Heart left ventricle (tissue), 16 donors: ENCODE data around the gene NUDCD3. TPM values are rescaled to one million over a fixed set of nuclear protein-coding genes. Genes with fewer than 3 reads are reported as not detected.

Experiments
- ATAC-seq, 4 donors: fragments of 200-7000 bp; cut with Tn5 transposase; one replicate each; pipeline ENCODE4 v1.9.1; 2020 to 2022; ENCODE audit warnings: moderate library complexity in 4 of 4, mild to moderate bottlenecking in 3 of 4, moderate number of reproducible peaks in 1 of 4
- DNase-seq, 5 donors: peaks; one replicate each; pipeline ENCODE4 v3.0.0-alpha.2; 2020
- H3K27ac ChIP-seq, 12 donors: fragments of 200-600 bp; sonication (generic) in 4 of 12; one replicate each; pipeline versions ENCODE4 v1.5.0 to v1.8.0; 2016 to 2022; ENCODE audit warnings: mild to moderate bottlenecking in 2 of 12
- H3K27me3 ChIP-seq, 9 donors: fragments of 200-600 bp; sonication (generic) in 2 of 9; one replicate each; pipeline versions ENCODE4 v1.5.1 to v1.8.0; 2016 to 2022; ENCODE audit warnings: mild to moderate bottlenecking in 3 of 9
- H3K36me3 ChIP-seq, 9 donors: fragments of 200-600 bp; sonication (generic) in 2 of 9; one replicate each; pipeline versions ENCODE4 v1.5.0 to v1.8.0; 2018 to 2022; ENCODE audit warnings: mild to moderate bottlenecking in 2 of 9
- H3K4me1 ChIP-seq, 12 donors: fragments of 200-600 bp; sonication (generic) in 4 of 12; one replicate each; pipeline versions ENCODE4 v1.5.0 to v1.8.0; 2016 to 2022; ENCODE audit warnings: mild to moderate bottlenecking in 3 of 12
- H3K4me3 ChIP-seq, 12 donors: fragments of 200-600 bp; sonication (generic) in 4 of 12; one replicate each; pipeline versions ENCODE4 v1.5.0 to v1.8.0; 2017 to 2022; ENCODE audit warnings: mild to moderate bottlenecking in 9 of 12, moderate library complexity in 4 of 12
- H3K9me3 ChIP-seq, 12 donors: fragments of 200-600 bp; sonication (generic) in 4 of 12; one replicate each; pipeline versions ENCODE4 v1.5.0 to v1.8.0; 2016 to 2022; ENCODE audit warnings: mild to moderate bottlenecking in 1 of 12
- POLR2A ChIP-seq, 2 donors: fragments of 450-650 bp; IDR thresholded peaks; one replicate each; pipeline ENCODE4 v1.6.1; 2017; ENCODE audit warnings: antibody characterized with exemption in 2 of 2, mild to moderate bottlenecking in 2 of 2, moderate library complexity in 2 of 2
- WGBS, 4 donors: extraction: QIAGEN DNeasy Blood & Tissue Kit in 2 of 4; methylation state at CpG; one replicate each; pipeline versions ENCODE4 v1.1.5 to v1.1.7; 2013 to 2018; 5-methylcytosine and 5-hydroxymethylcytosine counted together
- intact Hi-C, 10 donors: fragments of 100-400 bp; cut with DNase I; formaldehyde crosslinking; loops; one replicate each; pipeline versions ENCODE4 v1.11.1 to v1.14.2; 2022
- polyA plus RNA-seq, 2 donors: library from polyadenylated mRNA; stranded (reverse); fragments of 200-250 nt; gene quantifications; one replicate each; pipeline ENCODE4 v1.2.3, GENCODE V29; 2013
- total RNA-seq, 9 donors: library from RNA; depleted of rRNA in 2 of 9; stranded (reverse); fragments of >200 nt in 2 of 9; fragmentation: NEBNext Ultra II Directional in 3 of 9; extraction: Animal tissue kit (Norgen Biotek cat#: 25700) in 3 of 9; gene quantifications; one replicate each; pipeline versions ENCODE4 v1.1.0 to v1.2.4, GENCODE V29; 2016 to 2023
- TF ChIP-seq, protein P1 (sequence below), 12 donors: fragments of 200-600 bp; sonication (generic) in 4 of 12; IDR thresholded peaks; one replicate each; pipeline versions ENCODE4 v1.5.0 to v1.8.0; 2018 to 2022; ENCODE audit warnings: antibody characterized with exemption in 12 of 12, mild to moderate bottlenecking in 5 of 12
- donor health status: ischemic (EF 13 %, LVEDD 7.1; RV severe dilation, severe dysfunction).
- donor health status: healthy with polysubstance abuse.
- donor health status: DM: no; HTN: yes; CAD: no.
- donor health status: DM: no; HTN: no; CAD: no.
- donor health status: ischemic (EF 25% LVEDD 6.9; RV normal size, moderate dysfunction).
- donor health status: ischemic (EF 25% LVEDD 5.7; RV mildly dilated, moderate dysfunction).
- donor health status: healthy.
- donor health status: DM: yes; HTN: yes; CAD: no.
- donor health status: ischemic (EF 35%, LVEDD 5.7; RV mildly dilated, moderate dysfunction).
- donor health status: nonischemic (EF 11% LVEDD 7.7; RV severe dilation, severe dysfunction).
- donor health status: DM: yes; HTN: yes; CAD: no.
- donor health status: PGD.
- donor health status: ischemic (EF 29% LVEDD 5.4; RV normal size, mild dysfunction).
- donor health status: nonischemic (EF 23%, LVEDD 6.1; RV moderate dilation, normal function).

The NUDCD3 gene
- total and polyA plus RNA-seq, 11 donors, result 16.7 to 133 (median 91.5) TPM

DNA sequence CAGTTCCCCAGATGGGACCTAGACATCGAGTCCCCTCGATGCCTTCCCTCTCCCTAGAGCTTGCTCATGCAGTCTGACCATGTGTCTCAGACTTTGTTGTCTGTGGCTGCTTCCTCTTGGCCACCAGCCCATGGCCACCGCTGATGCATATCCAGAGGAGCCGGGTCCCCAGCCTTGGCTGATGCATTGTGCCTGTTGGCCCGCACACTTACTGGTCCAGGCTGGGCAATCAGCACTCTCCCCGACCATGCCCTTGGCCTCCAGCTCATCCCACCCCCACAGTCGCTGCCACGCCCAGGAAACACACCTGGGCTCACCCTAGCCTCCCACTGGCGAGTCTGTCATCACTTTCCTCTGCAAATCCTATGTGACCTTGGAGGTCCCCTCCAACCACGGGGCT, 40.5 kb upstream of the NUDCD3 start:
- H3K36me3 ChIP-seq, result no peaks in the 10 kb centered on the region
- H3K4me3 ChIP-seq, result no peak overlapping the region
- no peak for TF ChIP-seq POLR2A (IDR thresholded peaks at IDR 0.05)
- TF ChIP-seq, protein P1, sequence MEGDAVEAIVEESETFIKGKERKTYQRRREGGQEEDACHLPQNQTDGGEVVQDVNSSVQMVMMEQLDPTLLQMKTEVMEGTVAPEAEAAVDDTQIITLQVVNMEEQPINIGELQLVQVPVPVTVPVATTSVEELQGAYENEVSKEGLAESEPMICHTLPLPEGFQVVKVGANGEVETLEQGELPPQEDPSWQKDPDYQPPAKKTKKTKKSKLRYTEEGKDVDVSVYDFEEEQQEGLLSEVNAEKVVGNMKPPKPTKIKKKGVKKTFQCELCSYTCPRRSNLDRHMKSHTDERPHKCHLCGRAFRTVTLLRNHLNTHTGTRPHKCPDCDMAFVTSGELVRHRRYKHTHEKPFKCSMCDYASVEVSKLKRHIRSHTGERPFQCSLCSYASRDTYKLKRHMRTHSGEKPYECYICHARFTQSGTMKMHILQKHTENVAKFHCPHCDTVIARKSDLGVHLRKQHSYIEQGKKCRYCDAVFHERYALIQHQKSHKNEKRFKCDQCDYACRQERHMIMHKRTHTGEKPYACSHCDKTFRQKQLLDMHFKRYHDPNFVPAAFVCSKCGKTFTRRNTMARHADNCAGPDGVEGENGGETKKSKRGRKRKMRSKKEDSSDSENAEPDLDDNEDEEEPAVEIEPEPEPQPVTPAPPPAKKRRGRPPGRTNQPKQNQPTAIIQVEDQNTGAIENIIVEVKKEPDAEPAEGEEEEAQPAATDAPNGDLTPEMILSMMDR (IDR thresholded peaks at IDR 0.05), result no peak
- ATAC-seq (no peak), DNase-seq (no peak)
- H3K27ac ChIP-seq, result no peak overlapping the region
- no peaks in the 10 kb centered on the region for H3K27me3 ChIP-seq
- WGBS, 4 donors, result 63 to 69% (median 65%) methylated on average over 10 of the region's 10 CpGs
- H3K9me3 ChIP-seq, result peaks cover 0 to 27% (median 8%) of the 10 kb centered on the region in 12 donors
- intact Hi-C loops, result no loop called here
- H3K4me1 ChIP-seq, result peaks cover 0 to 6% (median 0%) of the 10 kb centered on the region in 12 donors

DNA sequence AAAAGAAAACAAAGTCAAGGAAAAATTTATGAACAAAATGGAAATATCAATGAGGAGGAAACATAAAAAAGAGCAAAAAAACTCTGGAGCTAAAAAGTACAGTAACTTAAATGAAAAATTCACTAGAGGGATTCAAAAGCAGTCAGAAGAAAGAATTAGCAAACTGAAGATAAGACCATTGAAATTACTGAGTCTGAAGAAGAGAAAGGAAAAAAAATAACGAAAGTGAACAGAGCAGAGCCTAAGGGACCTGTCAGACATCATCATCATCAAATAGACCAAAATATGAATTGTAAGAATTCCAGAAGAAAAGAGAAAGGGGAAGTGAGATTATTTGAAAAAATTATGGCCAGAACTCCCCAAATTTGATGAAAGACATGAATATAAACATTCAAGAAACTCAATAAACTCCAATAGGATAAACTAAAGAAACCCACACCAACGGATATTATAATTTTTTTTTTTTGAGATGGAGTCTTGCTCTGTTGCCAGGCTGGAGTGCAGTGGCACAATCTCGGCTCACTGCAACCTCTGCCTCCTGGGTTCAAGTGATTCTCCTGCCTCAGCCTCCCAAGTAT, 34.4 kb upstream of the NUDCD3 start:
- TF ChIP-seq, protein P1 (IDR thresholded peaks at IDR 0.05), result no peak
- no peak for TF ChIP-seq POLR2A (IDR thresholded peaks at IDR 0.05)
- no peak for ATAC-seq
- 66 to 75% (median 69%) methylated on average over 3 of the region's 3 CpGs for WGBS, 4 donors
- no peak overlapping the region for H3K4me3 ChIP-seq
- no peak for DNase-seq
- H3K9me3 ChIP-seq, result peaks cover 0 to 50% (median 18%) of the 10 kb centered on the region in 12 donors
- H3K4me1 ChIP-seq, result no peaks in the 10 kb centered on the region
- intact Hi-C loops, result no loop called here
- no peaks in the 10 kb centered on the region for H3K27me3 ChIP-seq
- H3K27ac ChIP-seq, result no peak overlapping the region
- no peaks in the 10 kb centered on the region for H3K36me3 ChIP-seq

DNA sequence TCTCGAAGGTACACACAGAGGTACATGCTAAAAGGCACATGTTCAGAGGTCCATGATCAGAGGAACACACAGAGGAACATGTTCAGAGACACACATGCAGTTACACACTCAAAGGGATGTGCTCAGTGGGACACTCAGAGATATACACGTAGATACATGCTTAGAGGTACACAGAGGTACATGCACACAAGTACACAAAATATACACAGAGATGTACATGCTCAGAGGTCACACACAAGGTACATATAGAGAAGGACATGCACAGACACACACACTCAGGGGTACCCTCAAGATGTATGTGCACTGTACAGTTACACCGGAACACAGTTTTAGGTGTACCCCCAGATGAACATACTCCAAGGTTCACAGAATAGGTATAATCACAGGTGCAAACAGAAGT, 31.9 kb upstream of the NUDCD3 start:
- Histone ChIP-seq H3K9me3 (peaks cover 0 to 38% (median 18%) of the 10 kb centered on the region in 12 donors), H3K36me3 (no peaks in the 10 kb centered on the region), H3K27ac (no peak overlapping the region), H3K4me1 (no peaks in the 10 kb centered on the region), H3K4me3 (no peak overlapping the region), H3K27me3 (no peaks in the 10 kb centered on the region)
- no peak for TF ChIP-seq POLR2A (IDR thresholded peaks at IDR 0.05)
- TF ChIP-seq, protein P1 (IDR thresholded peaks at IDR 0.05), result no peak
- ATAC-seq (no peak), DNase-seq (no peak)
- WGBS, 4 donors, result 82 to 95% (median 89%) methylated on average over 3 of the region's 3 CpGs
- intact Hi-C loops, result no loop called here

DNA sequence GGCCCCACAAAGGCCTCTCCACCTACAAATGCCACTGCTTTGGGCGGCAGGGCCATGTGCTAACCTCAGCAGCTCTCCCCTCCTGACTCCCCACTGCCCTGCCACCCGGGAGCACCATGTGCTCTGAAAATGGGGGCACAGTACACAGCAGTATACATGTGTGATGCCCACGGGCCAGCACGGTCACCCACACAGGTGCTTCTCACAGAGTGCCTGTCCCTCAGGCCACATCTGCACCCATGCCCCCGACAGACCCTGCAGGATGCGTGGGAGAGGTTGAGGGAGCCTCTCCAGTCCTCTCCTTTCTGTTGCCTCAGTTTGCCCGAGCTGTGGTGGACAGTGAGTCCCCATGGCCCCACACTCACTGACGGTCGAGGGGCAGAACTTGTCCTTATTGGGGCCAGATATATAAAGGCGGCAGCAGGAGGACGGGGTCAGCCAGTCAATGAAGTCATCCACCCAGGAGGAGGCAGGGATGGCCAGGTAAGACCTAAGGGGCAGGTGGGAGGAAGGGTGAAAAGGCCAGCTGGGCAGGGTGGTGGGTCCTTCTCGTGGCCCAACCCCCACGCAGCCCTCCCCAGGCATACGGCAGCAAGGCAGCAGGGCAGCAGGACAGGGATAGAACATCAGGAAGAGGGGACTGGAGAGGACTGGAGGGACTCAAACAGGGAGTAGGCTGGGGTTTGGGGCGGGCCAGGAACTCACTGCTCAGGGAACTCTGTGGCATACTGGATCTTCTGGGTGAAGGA, 31.1 kb upstream of the NUDCD3 start:
- intact Hi-C loops, result no loop called here
- 79 to 85% (median 79%) methylated on average over 15 of the region's 15 CpGs for WGBS, 4 donors
- DNase-seq (no peak), ATAC-seq (no peak)
- Histone ChIP-seq H3K4me1 (no peaks in the 10 kb centered on the region), H3K27me3 (no peaks in the 10 kb centered on the region), H3K36me3 (no peaks in the 10 kb centered on the region), H3K4me3 (no peak overlapping the region), H3K27ac (no peak overlapping the region), H3K9me3 (peaks cover 0 to 30% (median 12%) of the 10 kb centered on the region in 12 donors)
- no peak for TF ChIP-seq POLR2A (IDR thresholded peaks at IDR 0.05)
- TF ChIP-seq, protein P1 (IDR thresholded peaks at IDR 0.05), result no peak
